ENCODE data around the gene CPEB3.

DNA sequence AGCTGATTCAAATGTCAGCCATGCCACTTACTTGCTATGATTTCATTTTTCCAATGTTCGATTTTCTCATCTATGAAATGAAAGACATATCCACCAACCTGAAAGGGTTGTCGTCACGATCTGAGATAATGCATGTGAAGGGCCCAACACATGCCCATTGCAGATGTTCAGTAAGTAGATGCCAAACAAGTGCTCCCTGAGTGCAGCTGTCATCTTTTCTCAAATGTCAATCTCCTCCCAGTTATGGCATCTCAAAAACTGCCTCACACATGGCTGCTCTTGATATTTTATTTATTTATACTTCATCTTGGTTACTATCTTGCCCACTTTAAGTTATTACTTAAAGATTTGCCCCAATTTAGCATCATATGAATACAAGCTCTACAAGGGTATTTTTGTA is 16.8 kb downstream of the CPEB3 start:
- TF ChIP-seq, protein P1, sequence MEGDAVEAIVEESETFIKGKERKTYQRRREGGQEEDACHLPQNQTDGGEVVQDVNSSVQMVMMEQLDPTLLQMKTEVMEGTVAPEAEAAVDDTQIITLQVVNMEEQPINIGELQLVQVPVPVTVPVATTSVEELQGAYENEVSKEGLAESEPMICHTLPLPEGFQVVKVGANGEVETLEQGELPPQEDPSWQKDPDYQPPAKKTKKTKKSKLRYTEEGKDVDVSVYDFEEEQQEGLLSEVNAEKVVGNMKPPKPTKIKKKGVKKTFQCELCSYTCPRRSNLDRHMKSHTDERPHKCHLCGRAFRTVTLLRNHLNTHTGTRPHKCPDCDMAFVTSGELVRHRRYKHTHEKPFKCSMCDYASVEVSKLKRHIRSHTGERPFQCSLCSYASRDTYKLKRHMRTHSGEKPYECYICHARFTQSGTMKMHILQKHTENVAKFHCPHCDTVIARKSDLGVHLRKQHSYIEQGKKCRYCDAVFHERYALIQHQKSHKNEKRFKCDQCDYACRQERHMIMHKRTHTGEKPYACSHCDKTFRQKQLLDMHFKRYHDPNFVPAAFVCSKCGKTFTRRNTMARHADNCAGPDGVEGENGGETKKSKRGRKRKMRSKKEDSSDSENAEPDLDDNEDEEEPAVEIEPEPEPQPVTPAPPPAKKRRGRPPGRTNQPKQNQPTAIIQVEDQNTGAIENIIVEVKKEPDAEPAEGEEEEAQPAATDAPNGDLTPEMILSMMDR (IDR thresholded peaks at IDR 0.05): no peak
- no peak for TF ChIP-seq POLR2A (IDR thresholded peaks at IDR 0.05)
